RWPE2 (cell line): ENCODE results near the gene SLC7A1.

Experiments
- ATAC-seq: fragments of 200-7000 bp; cut with Tn5 transposase; 3 replicates; pipeline ENCODE4 v1.9.1; 2021; ENCODE audit warnings: low read depth
- DNase-seq: peaks from one replicate; pipeline ENCODE4 v3.0.0-alpha.2; 2020; ENCODE audit warnings: low spot score
- H3K27ac ChIP-seq: fragments of 450-650 bp; 2 replicates; pipeline ENCODE4 v1.5.1; 2017; ENCODE audit warnings: mild to moderate bottlenecking; ENCODE audit not compliant: poor library complexity, severe bottlenecking
- H3K27me3 ChIP-seq: fragments of 250-450 bp; sonication (Bioruptor Pico); 2 replicates; pipeline ENCODE4 v1.5.1; 2021; ENCODE audit warnings: mild to moderate bottlenecking, moderate library complexity; ENCODE audit not compliant: insufficient read depth, poor library complexity, severe bottlenecking
- H3K36me3 ChIP-seq: fragments of 250-450 bp; sonication (Bioruptor Pico); 2 replicates; pipeline ENCODE4 v1.5.1; 2020; ENCODE audit warnings: low read depth, mild to moderate bottlenecking, moderate library complexity
- H3K4me1 ChIP-seq: fragments of 250-450 bp; sonication (Bioruptor Pico); 2 replicates; pipeline ENCODE4 v1.5.1; 2021; ENCODE audit warnings: mild to moderate bottlenecking, moderate library complexity; ENCODE audit not compliant: insufficient read depth, poor library complexity, severe bottlenecking
- H3K4me3 ChIP-seq: fragments of 250-450 bp; sonication (Bioruptor Pico); 2 replicates; pipeline ENCODE4 v1.5.1; 2021; ENCODE audit warnings: mild to moderate bottlenecking, moderate library complexity; ENCODE audit not compliant: severe bottlenecking
- H3K9me3 ChIP-seq: fragments of 250-450 bp; sonication (Bioruptor Pico); 2 replicates; pipeline ENCODE4 v1.5.1; 2021; ENCODE audit warnings: mild to moderate bottlenecking, moderate library complexity; ENCODE audit not compliant: severe bottlenecking
- TF ChIP-seq, protein P1 (sequence below): fragments of 450-650 bp; IDR thresholded peaks from one replicate; pipeline ENCODE4 v1.5.1; 2017; ENCODE audit warnings: mild to moderate bottlenecking, moderate library complexity; ENCODE audit not compliant: poor library complexity, severe bottlenecking

SLC7A1 gene

DNA sequence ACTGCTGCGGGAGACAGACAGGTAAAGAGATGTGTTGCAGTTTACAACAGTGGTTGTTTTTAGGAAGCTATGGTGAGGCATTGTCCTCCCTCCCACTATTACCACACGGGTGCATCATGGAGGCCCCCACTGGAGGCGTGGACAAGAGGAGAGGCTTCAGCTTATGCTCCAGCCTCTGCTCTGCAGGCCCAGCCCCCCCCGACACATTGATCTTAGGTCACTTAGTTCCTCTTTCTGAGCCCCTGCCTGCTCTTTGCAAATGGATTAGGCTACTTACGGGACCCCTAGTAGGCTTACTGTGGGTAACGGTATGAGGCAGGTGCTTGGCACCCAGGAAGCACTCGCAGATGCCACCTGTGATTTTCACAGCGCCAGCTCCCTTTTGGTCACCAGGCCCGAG, 123.9 kb downstream of the SLC7A1 start:
- ATAC-seq (no peak), DNase-seq (no peak)
- Histone ChIP-seq H3K36me3 (no peaks in the 10 kb centered on the region), H3K9me3 (no peaks in the 10 kb centered on the region), H3K27ac (no peak overlapping the region), H3K4me1 (no peaks in the 10 kb centered on the region), H3K27me3 (no peaks in the 10 kb centered on the region), H3K4me3 (no peak overlapping the region)
- TF ChIP-seq, protein P1, sequence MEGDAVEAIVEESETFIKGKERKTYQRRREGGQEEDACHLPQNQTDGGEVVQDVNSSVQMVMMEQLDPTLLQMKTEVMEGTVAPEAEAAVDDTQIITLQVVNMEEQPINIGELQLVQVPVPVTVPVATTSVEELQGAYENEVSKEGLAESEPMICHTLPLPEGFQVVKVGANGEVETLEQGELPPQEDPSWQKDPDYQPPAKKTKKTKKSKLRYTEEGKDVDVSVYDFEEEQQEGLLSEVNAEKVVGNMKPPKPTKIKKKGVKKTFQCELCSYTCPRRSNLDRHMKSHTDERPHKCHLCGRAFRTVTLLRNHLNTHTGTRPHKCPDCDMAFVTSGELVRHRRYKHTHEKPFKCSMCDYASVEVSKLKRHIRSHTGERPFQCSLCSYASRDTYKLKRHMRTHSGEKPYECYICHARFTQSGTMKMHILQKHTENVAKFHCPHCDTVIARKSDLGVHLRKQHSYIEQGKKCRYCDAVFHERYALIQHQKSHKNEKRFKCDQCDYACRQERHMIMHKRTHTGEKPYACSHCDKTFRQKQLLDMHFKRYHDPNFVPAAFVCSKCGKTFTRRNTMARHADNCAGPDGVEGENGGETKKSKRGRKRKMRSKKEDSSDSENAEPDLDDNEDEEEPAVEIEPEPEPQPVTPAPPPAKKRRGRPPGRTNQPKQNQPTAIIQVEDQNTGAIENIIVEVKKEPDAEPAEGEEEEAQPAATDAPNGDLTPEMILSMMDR = no peak

DNA sequence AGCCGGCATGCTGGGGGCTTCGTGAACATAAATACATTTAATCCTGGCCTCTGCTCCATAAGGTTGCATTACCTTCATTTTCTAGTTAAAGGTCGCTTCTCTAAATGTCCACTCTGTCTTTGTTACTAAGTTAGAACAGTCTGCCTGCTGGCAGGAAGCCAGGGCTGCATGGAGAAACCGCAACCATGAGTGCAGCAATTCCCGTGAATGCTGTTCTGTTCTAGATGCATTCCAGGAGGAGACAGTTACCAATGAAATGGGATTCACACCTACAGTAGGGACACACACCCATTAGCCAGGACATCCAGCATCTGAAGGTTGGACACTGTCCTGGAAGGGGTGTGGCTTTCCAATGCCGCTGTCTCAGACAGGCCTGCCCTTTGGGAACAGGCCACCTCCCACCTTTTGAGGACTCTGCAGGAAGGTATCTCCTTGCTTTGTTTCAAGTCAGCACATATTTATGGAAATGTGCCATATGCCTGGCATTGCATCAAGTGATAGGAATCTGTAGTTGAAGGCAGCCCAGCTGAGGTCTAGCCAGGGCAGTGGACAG, 129.7 kb downstream of the SLC7A1 start:
- Histone ChIP-seq H3K9me3 (no peaks in the 10 kb centered on the region), H3K27ac (no peak overlapping the region), H3K27me3 (no peaks in the 10 kb centered on the region), H3K36me3 (no peaks in the 10 kb centered on the region), H3K4me1 (peaks cover 6% of the 10 kb centered on the region), H3K4me3 (no peak overlapping the region)
- no peak for DNase-seq
- ATAC-seq = peak; percentile 59
- TF ChIP-seq, protein P1 = no peak

DNA sequence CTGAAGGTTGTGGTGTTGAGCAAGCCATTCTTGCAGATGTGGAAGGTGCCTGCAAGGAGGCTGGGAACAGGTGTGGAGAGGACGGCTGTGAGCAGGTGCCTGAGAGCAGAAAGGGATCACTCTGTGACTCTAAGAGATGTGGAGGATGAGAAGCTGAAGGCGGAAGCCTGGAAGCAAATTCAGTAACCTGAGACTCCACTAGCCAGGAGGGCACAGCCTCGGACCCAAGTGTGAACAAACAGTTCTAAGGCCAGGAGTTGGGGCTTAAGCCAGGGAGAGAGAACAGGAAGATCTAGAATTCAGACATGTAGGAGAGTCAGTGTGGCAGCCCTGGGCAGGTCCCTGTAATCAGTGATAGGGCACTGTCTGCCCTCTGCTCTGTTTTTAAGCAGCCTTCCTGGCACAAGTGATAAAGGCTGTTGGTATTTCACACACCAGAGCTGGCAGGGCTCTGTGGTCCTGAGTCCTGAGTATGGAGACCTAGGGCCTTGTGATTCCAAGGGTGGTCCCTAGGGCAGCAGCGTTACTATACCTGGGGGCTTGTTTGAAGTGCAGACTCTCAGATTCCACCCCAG, 131.3 kb downstream of the SLC7A1 start:
- Histone ChIP-seq H3K27ac (no peak overlapping the region), H3K27me3 (no peaks in the 10 kb centered on the region), H3K36me3 (no peaks in the 10 kb centered on the region), H3K4me1 (peaks cover 6% of the 10 kb centered on the region), H3K4me3 (no peak overlapping the region), H3K9me3 (no peaks in the 10 kb centered on the region)
- no peak for ATAC-seq
- no peak for DNase-seq
- TF ChIP-seq, protein P1 = no peak

DNA sequence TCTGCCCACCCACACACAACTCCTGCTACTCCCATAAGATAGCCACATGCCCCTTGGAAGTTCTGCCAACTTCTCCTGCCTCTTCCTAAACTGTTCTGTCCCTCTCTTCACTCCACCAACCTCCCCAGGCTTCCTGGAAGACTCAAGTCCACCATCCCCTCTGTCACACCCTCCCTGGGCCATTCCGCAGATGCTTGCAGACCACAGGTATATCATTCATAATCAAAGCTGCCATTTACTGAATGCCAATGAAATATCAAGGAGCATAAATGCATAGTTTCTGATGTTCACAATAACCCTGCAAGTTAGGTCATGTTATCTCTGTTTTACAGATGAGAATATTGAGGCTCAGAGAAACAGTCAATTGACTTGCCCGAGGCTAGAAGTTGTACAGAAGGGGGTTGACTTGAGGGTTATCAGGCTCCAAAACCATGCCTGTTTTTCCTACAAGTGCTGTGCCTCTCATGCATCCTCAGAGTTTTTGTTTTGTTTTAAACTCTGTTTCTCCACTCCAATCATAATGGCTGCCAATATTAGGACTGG, 135.6 kb downstream of the SLC7A1 start:
- no peaks in the 10 kb centered on the region for H3K9me3 ChIP-seq
- no peak overlapping the region for H3K4me3 ChIP-seq
- no peak for ATAC-seq
- H3K36me3 ChIP-seq = no peaks in the 10 kb centered on the region
- H3K27me3 ChIP-seq = no peaks in the 10 kb centered on the region
- H3K27ac ChIP-seq = no peak overlapping the region
- peaks cover 15% of the 10 kb centered on the region for H3K4me1 ChIP-seq
- no peak for DNase-seq
- TF ChIP-seq, protein P1 = no peak
